T-helper 1 cell treated with Interleukin-12 subunit alpha and Interleukin-12 subunit beta and Interleukin-4 antibody, amounts not matched to agents 30 ng/mL and 1 ng/mL, for 36 hours (primary cell): ENCODE measurements around the gene OR4S1. TPM values are rescaled to one million over a fixed set of nuclear protein-coding genes. Genes with fewer than 3 reads are reported as not detected.
"Not testable (repeated sequence)": the region's sequence is repeated elsewhere in the genome, so short reads cannot be mapped to it uniquely, and the experiment has no call there.

Source experiments
- intact Hi-C: fragments of 100-400 bp; cut with micrococcal nuclease; formaldehyde crosslinking; loops from one replicate; pipeline ENCODE4 v1.15.1; 2024
- total RNA-seq: library from RNA; stranded (reverse); gene quantifications from 2 replicates; pipeline ENCODE4 v1.2.3, GENCODE V29; 2022

OR4S1 gene
- not detected in 2 replicates for total RNA-seq

DNA sequence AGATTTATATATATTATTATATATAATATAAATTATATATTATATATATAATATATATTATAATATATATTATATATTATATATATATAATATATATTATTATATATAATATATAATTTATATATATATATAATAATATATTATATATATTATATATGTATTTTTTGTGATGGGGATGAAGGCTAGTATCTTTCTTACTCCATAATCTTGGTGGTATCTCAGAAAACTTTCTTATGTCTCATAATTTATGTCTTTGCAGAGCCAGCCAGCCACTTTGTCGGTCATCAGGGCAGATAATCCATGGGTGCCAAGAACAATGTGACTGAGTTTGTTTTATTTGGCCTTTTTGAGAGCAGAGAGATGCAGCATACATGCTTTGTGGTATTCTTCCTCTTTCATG, at the start of gene OR4S1:
OR4S1 (plus strand) TSS at position 301 of the 400 bp plus-strand sequence; CDS start at position 301, 0 bp downstream.
- intact Hi-C loops: loop anchor here (2.0 to 5.0 kb wide), 2 partner anchors 374 to 1689 kb away; no protein-coding TSS in a partner anchor

GRCh38 chr11:48261600-48261999, 44.4 kb upstream of the OR4S1 start:
- intact Hi-C loops: no loop called here

- intact Hi-C loops: no loop called here
Observed at GRCh38 chr11:48263423-48263911, 42.6 kb upstream of the OR4S1 start, which contains the start of gene OR4X1. OR4X1 (plus strand) TSS chr11:48263861; CDS start chr11:48263861, 0 bp downstream.

GRCh38 chr11:48270621-48271020, 35.4 kb upstream of the OR4S1 start:
- intact Hi-C loops: no loop called here

- intact Hi-C loops: no loop called here
Observed at GRCh38 chr11:48272606-48273005, 33.4 kb upstream of the OR4S1 start.

DNA sequence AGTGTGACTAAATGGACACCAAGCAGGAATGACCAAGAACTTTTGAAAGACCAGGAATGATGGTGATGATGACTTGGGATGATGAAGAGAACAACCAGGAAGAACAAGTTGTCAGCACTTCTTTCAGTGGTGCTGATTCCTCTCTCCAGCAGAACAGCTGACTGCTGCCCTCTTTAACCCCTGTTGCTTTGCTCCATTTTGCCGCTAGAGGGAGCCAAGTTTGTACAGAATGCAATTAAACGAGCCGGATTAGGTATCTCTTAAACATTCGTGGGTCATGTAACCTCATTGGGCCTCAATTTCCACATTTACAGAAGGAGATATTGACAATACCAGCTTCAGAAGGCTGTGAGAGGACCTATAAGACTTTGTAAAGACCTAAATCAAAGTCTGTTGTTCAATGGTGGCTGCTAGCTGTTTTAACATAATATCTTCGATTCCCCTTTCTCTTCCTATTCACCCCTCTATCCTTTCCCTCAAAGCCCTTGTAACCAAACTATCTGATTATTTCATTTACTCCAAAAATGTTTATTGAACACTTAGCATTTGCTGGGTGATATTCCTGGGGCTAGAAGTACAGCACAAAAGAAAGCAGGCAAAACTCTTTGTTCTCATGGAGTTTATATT, 1.9 kb downstream of the OR4S1 start:
- intact Hi-C loops: loop anchor here (1.0 to 5.0 kb wide), 5 partner anchors 135 to 1687 kb away; no protein-coding TSS in a partner anchor

DNA sequence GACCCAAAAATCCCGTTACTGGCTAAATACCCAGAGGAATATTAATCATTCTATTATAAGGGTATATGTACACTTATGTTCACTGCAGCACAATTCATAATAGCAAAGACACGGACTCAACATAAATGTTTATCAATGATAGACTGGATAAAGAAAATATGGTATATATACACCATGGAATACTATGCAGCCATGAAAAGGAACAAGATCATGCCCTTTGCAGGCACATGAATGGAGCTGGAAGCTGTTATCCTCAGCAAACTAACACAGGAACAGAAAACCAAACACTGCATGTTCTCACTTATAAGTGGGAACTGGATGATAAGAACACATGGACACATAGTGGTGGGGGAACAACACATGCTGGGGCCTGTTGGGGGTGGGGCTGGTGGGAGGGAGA, 7.6 kb downstream of the OR4S1 start:
- intact Hi-C loops: not testable (repeated sequence)

DNA sequence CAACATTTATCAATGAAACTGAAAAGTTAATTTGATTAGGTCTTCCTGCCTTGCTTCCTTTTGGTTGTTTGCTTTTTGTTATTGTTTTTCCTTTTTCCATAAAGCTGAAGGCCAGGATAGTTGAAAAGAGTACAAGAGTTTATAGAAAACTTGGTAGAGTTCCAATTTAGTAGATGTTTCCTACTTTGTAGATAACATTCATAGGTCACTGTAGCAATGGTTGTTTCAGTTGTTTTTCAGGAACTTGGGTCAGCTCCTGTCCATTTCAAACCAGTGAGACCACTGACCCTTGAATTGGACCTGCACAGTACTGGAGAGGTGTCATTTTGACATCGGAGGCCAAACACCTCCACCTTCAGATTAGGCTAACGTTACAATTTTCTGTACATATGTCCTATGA, 13.8 kb downstream of the OR4S1 start:
- intact Hi-C loops: not testable (repeated sequence)

- intact Hi-C loops: not testable (repeated sequence)
Observed at GRCh38 chr11:48324620-48325019, 18.6 kb downstream of the OR4S1 start, which contains the start of gene OR4C3. OR4C3 (plus strand) TSS chr11:48324920; CDS start chr11:48325022, 102 bp downstream.

GRCh38 chr11:48341466-48341865, 35.4 kb downstream of the OR4S1 start:
- intact Hi-C loops: no loop called here

GRCh38 chr11:48342505-48342904, 36.5 kb downstream of the OR4S1 start:
- intact Hi-C loops: not testable (repeated sequence)

- intact Hi-C loops: not testable (repeated sequence)
Observed at GRCh38 chr11:48346286-48346685, 40.3 kb downstream of the OR4S1 start.

GRCh38 chr11:48354013-48354412, 48.0 kb downstream of the OR4S1 start:
- intact Hi-C loops: no loop called here

DNA sequence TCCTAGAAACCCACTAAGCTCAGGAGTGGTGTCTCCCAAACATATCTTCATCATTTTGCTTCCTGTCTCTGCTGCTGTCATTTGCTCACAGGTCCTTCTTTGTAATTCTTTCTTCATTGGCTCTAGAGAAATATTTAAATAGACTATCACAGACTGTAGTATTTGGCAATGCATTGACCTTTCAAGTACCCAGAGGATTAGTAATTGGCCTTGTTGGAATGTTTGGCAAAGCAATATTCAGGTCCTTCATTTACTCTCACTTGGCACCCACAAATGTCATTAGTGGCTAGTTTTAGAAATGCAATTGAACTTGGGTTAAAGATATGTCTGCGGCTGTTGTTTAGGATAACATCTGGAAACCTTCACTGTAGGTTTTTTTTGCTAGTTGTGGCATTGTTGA, 48.7 kb downstream of the OR4S1 start:
- intact Hi-C loops: no loop called here

Other genes with a start within 250 kb of the OR4S1 start
- gene OR4B1, start 89.4 kb upstream of the OR4S1 start, total RNA-seq: not detected in 2 replicates
- gene OR4X2, start 61.1 kb upstream of the OR4S1 start, total RNA-seq: not detected in 2 replicates
- not detected in 2 replicates for gene OR4X1, start 42.4 kb upstream of the OR4S1 start, total RNA-seq
- not detected in 2 replicates for gene OR4C3, start 18.7 kb downstream of the OR4S1 start, total RNA-seq
- not detected in 2 replicates for gene OR4C5, start 60.2 kb downstream of the OR4S1 start, total RNA-seq
- not detected in 2 replicates for gene OR4A47, start 182.6 kb downstream of the OR4S1 start, total RNA-seq